ENCODE results near the gene WDFY4. TPM values are rescaled to one million over a fixed set of nuclear protein-coding genes. Genes with fewer than 3 reads are reported as not detected.

Gene WDFY4
- total RNA-seq, 1 donor from 2014 or later: 6.4 TPM

- TF ChIP-seq POLR2A (IDR thresholded peaks at IDR 0.05) (no peak), CTCF (IDR thresholded peaks at IDR 0.05) (no peak), POLR2AphosphoS5 (IDR thresholded peaks at IDR 0.05; ENCODE audit: insufficient read depth in 1 of 2, low read depth in 1 of 2) (no peak)
- Histone ChIP-seq H3K4me1 (no peaks in the 10 kb centered on the region), H3K27ac (no peak overlapping the region), H3K9me3 (no peaks in the 10 kb centered on the region), H3K27me3 (no peaks in the 10 kb centered on the region), H3K4me3 (no peak overlapping the region), H3K36me3 (no peaks in the 10 kb centered on the region)
- no peak for DNase-seq (ENCODE audit: extremely low spot score in 2 of 2)
- intact Hi-C loops (cut with DNase I): no loop called here
Measured at GRCh38 chr10:48895803-48896195, 211.1 kb downstream of the WDFY4 start.

- Histone ChIP-seq H3K4me1 (no peaks in the 10 kb centered on the region), H3K9me3 (no peaks in the 10 kb centered on the region), H3K27me3 (no peaks in the 10 kb centered on the region), H3K4me3 (no peak overlapping the region), H3K27ac (no peak overlapping the region), H3K36me3 (no peaks in the 10 kb centered on the region)
- intact Hi-C loops (cut with DNase I): no loop called here
- DNase-seq (ENCODE audit: extremely low spot score in 2 of 2): peak in 1 of 2 donors; percentile 70
- TF ChIP-seq POLR2A (IDR thresholded peaks at IDR 0.05): no peak
- TF ChIP-seq CTCF (IDR thresholded peaks at IDR 0.05): no peak
- no peak for TF ChIP-seq POLR2AphosphoS5 (IDR thresholded peaks at IDR 0.05; ENCODE audit: insufficient read depth in 1 of 2, low read depth in 1 of 2)
Measured at GRCh38 chr10:48896756-48897440, 212.2 kb downstream of the WDFY4 start.

- no peak overlapping the region for H3K27ac ChIP-seq
- no peaks in the 10 kb centered on the region for H3K27me3 ChIP-seq
- intact Hi-C loops (cut with DNase I): no loop called here
- no peaks in the 10 kb centered on the region for H3K4me1 ChIP-seq
- peak in 1 of 2 donors; percentile 69 for DNase-seq (ENCODE audit: extremely low spot score in 2 of 2)
- no peaks in the 10 kb centered on the region for H3K9me3 ChIP-seq
- TF ChIP-seq CTCF (IDR thresholded peaks at IDR 0.05): no peak
- no peak for TF ChIP-seq POLR2AphosphoS5 (IDR thresholded peaks at IDR 0.05; ENCODE audit: insufficient read depth in 1 of 2, low read depth in 1 of 2)
- no peak for TF ChIP-seq POLR2A (IDR thresholded peaks at IDR 0.05)
- no peak overlapping the region for H3K4me3 ChIP-seq
- no peaks in the 10 kb centered on the region for H3K36me3 ChIP-seq
Measured at GRCh38 chr10:48897441-48897790, 212.7 kb downstream of the WDFY4 start.

GRCh38 chr10:48898426-48898825 is 213.8 kb downstream of the WDFY4 start:
- intact Hi-C loops (cut with DNase I): no loop called here
- H3K4me3 ChIP-seq: no peak overlapping the region
- H3K27me3 ChIP-seq: no peaks in the 10 kb centered on the region
- no peaks in the 10 kb centered on the region for H3K9me3 ChIP-seq
- DNase-seq (ENCODE audit: extremely low spot score in 2 of 2): no peak
- no peak for TF ChIP-seq CTCF (IDR thresholded peaks at IDR 0.05)
- no peak for TF ChIP-seq POLR2AphosphoS5 (IDR thresholded peaks at IDR 0.05; ENCODE audit: insufficient read depth in 1 of 2, low read depth in 1 of 2)
- no peak for TF ChIP-seq POLR2A (IDR thresholded peaks at IDR 0.05)
- H3K27ac ChIP-seq: no peak overlapping the region
- H3K4me1 ChIP-seq: no peaks in the 10 kb centered on the region
- H3K36me3 ChIP-seq: no peaks in the 10 kb centered on the region

GRCh38 chr10:48899781-48900180 is 215.1 kb downstream of the WDFY4 start:
- Histone ChIP-seq H3K9me3 (no peaks in the 10 kb centered on the region), H3K27ac (no peak overlapping the region), H3K27me3 (no peaks in the 10 kb centered on the region), H3K36me3 (no peaks in the 10 kb centered on the region), H3K4me1 (no peaks in the 10 kb centered on the region), H3K4me3 (no peak overlapping the region)
- peak in 1 of 2 donors; percentile 56 for DNase-seq (ENCODE audit: extremely low spot score in 2 of 2)
- TF ChIP-seq CTCF (IDR thresholded peaks at IDR 0.05): no peak
- TF ChIP-seq POLR2AphosphoS5 (IDR thresholded peaks at IDR 0.05; ENCODE audit: insufficient read depth in 1 of 2, low read depth in 1 of 2): no peak
- TF ChIP-seq POLR2A (IDR thresholded peaks at IDR 0.05): no peak
- intact Hi-C loops (cut with DNase I): no loop called here
